IMR-90 (cell line): Measurements from ENCODE around the gene IFFO2. TPM values are rescaled to one million over a fixed set of nuclear protein-coding genes. Genes with fewer than 3 reads are reported as not detected.

Experiments used
- ATAC-seq: fragments of 200-7000 bp; cut with Tn5 transposase; 2 replicates; pipeline ENCODE4 v1.9.1; 2020; ENCODE audit warnings: low read depth, mild to moderate bottlenecking, moderate library complexity
- BruUV-seq: library from RNA; stranded (reverse); fragments of 400-500 nt; replicated peaks from 2 replicates; lab custom pipeline; 2021; lab: Mats Ljungman, UMichigan
- CTCF ChIA-PET: fragments of 300-600 bp; formaldehyde crosslinking; extraction: SDS; loops from one replicate; lab custom pipeline; 2021; ENCODE audit warnings: antibody characterized with exemption; lab: Yijun Ruan, JAX
- POLR2A ChIA-PET: fragments of 300-600 bp; sonication (Branson Sonifier 250); formaldehyde crosslinking; loops from one replicate; lab custom pipeline; 2022; ENCODE audit warnings: antibody characterized with exemption; ENCODE audit not compliant: unreplicated experiment; lab: Charles Lee
- DNase-seq: peaks from one replicate; pipeline ENCODE4 v3.0.0; 2013
- H2AFZ ChIP-seq: replicated peaks from 2 replicates; pipeline ENCODE3; 2013; ENCODE audit warnings: low read length, mild to moderate bottlenecking; ENCODE audit not compliant: poor library complexity
- H2AK5ac ChIP-seq: 2 replicates; pipeline ENCODE4 v1.6.1; 2013; ENCODE audit warnings: low read depth, low read length, inconsistent platforms
- H2AK9ac ChIP-seq: replicated peaks from 2 replicates; pipeline ENCODE3; 2013; ENCODE audit warnings: mild to moderate bottlenecking, low read depth, low read length, moderate library complexity; ENCODE audit not compliant: poor library complexity
- H2BK120ac ChIP-seq: 2 replicates; pipeline ENCODE4 v1.6.1; 2013; ENCODE audit warnings: low read depth, low read length, inconsistent platforms
- H2BK15ac ChIP-seq: 3 replicates; pipeline ENCODE4 v1.6.1; 2013; ENCODE audit warnings: low read depth, low read length, inconsistent platforms
- H2BK20ac ChIP-seq: 2 replicates; pipeline ENCODE4 v1.6.1; 2013; ENCODE audit warnings: low read depth, mild to moderate bottlenecking, inconsistent platforms, low read length, moderate library complexity
- H2BK5ac ChIP-seq: 2 replicates; pipeline ENCODE4 v1.6.1; 2013; ENCODE audit warnings: mild to moderate bottlenecking, low read depth, low read length, inconsistent platforms; ENCODE audit not compliant: poor library complexity, severe bottlenecking
- H3K14ac ChIP-seq: replicated peaks from 2 replicates; pipeline ENCODE4 v1.6.1; 2013; ENCODE audit warnings: low read depth, low read length, inconsistent platforms
- H3K18ac ChIP-seq: 2 replicates; pipeline ENCODE4 v1.6.1; 2013; ENCODE audit warnings: low read depth, low read length, control low read depth
- H3K23ac ChIP-seq: 2 replicates; pipeline ENCODE4 v1.6.1; 2013; ENCODE audit warnings: low read depth, low read length, inconsistent platforms
- H3K27ac ChIP-seq: 2 replicates; pipeline ENCODE4 v1.5.1; 2013; ENCODE audit warnings: mild to moderate bottlenecking, control low read depth, low read length; ENCODE audit not compliant: insufficient read depth
- H3K27me3 ChIP-seq: 2 replicates; pipeline ENCODE4 v1.6.1; 2013; ENCODE audit warnings: low read length; ENCODE audit not compliant: control insufficient read depth, insufficient read depth
- H3K36me3 ChIP-seq: 2 replicates; pipeline ENCODE4 v1.6.1; 2013; ENCODE audit warnings: low read length, mixed read lengths; ENCODE audit not compliant: control insufficient read depth, insufficient read depth
- H3K4ac ChIP-seq: 2 replicates; pipeline ENCODE4 v1.6.1; 2013; ENCODE audit warnings: low read depth, low read length, inconsistent platforms
- H3K4me1 ChIP-seq: 2 replicates; pipeline ENCODE4 v1.6.1; 2013; ENCODE audit warnings: low read length, mixed read lengths; ENCODE audit not compliant: control insufficient read depth, insufficient read depth
- H3K4me2 ChIP-seq: 2 replicates; pipeline ENCODE4 v1.6.1; 2013; ENCODE audit warnings: low read depth, mild to moderate bottlenecking, control low read depth, low read length, moderate library complexity
- H3K4me3 ChIP-seq: 2 replicates; pipeline ENCODE4 v1.5.1; 2013; ENCODE audit warnings: low read depth, mild to moderate bottlenecking, control low read depth, low read length, moderate library complexity; ENCODE audit not compliant: insufficient read depth
- H3K56ac ChIP-seq: 2 replicates; pipeline ENCODE4 v1.6.1; 2013; ENCODE audit warnings: low read length, inconsistent platforms; ENCODE audit not compliant: insufficient read depth; ENCODE audit errors: extremely low read depth
- H3K79me1 ChIP-seq, 2 experiments: 2 replicates each; pipeline ENCODE4 v1.6.1; 2013; ENCODE audit warnings: low read length in 2 of 2, inconsistent platforms in 1 of 2, low read depth in 1 of 2
- H3K9ac ChIP-seq: 2 replicates; pipeline ENCODE4 v1.6.1; 2013; ENCODE audit warnings: low read depth, low read length, control low read depth
- H3K9me1 ChIP-seq: 2 replicates; pipeline ENCODE4 v1.6.1; 2013; ENCODE audit warnings: low read length, inconsistent platforms; ENCODE audit not compliant: insufficient read depth
- H3K9me3 ChIP-seq: 2 replicates; pipeline ENCODE4 v1.6.1; 2013; ENCODE audit warnings: low read length; ENCODE audit not compliant: control insufficient read depth, insufficient read depth
- H4K20me1 ChIP-seq: 2 replicates; pipeline ENCODE4 v1.6.1; 2013; ENCODE audit warnings: low read length, inconsistent platforms; ENCODE audit not compliant: insufficient read depth
- H4K5ac ChIP-seq: 2 replicates; pipeline ENCODE4 v1.6.1; 2013; ENCODE audit warnings: mild to moderate bottlenecking, low read depth, low read length, control low read depth
- H4K8ac ChIP-seq, 2 experiments: 2 replicates each; pipeline ENCODE4 v1.6.1; 2013; ENCODE audit warnings: low read depth in 2 of 2, low read length in 2 of 2, control low read depth in 1 of 2, inconsistent platforms in 1 of 2
- H4K91ac ChIP-seq: 2 replicates; pipeline ENCODE4 v1.6.1; 2013; ENCODE audit warnings: low read depth, low read length, inconsistent platforms; ENCODE audit not compliant: insufficient read depth
- BHLHE40 ChIP-seq: fragments of 150-350 bp; IDR thresholded peaks from 2 replicates; pipeline ENCODE4 v1.6.1; 2016; ENCODE audit warnings: mild to moderate bottlenecking, low read depth, low read length
- CEBPB ChIP-seq: IDR thresholded peaks from 2 replicates; pipeline ENCODE4 v1.6.1; 2012; ENCODE audit warnings: low read depth, low read length, improper control_type of control experiment
- CHD1 ChIP-seq: IDR thresholded peaks from 2 replicates; pipeline ENCODE4 v1.6.1; 2012; ENCODE audit warnings: low read depth, low read length, improper control_type of control experiment
- FOS ChIP-seq: fragments of 150-350 bp; IDR thresholded peaks from 2 replicates; pipeline ENCODE4 v1.6.1; 2016; ENCODE audit warnings: low read depth, low read length
- MAFK ChIP-seq: IDR thresholded peaks from 2 replicates; pipeline ENCODE4 v1.6.1; 2012; ENCODE audit warnings: low read depth, low read length, improper control_type of control experiment
- MAZ ChIP-seq: IDR thresholded peaks from 2 replicates; pipeline ENCODE4 v1.6.1; 2012; ENCODE audit warnings: low read depth, mild to moderate bottlenecking, low read length, improper control_type of control experiment, moderate library complexity, borderline replicate concordance
- MXI1 ChIP-seq: IDR thresholded peaks from 2 replicates; pipeline ENCODE4 v1.6.1; 2012; ENCODE audit warnings: low read depth, mild to moderate bottlenecking, low read length, moderate library complexity, borderline replicate concordance
- NFE2L2 ChIP-seq: fragments of 150-350 bp; IDR thresholded peaks from 2 replicates; pipeline ENCODE4 v1.6.1; 2016; ENCODE audit warnings: low read depth, mild to moderate bottlenecking, low read length
- POLR2A ChIP-seq: IDR thresholded peaks from 2 replicates; pipeline ENCODE4 v1.6.1; 2012; ENCODE audit warnings: mild to moderate bottlenecking, low read depth, low read length
- RAD21 ChIP-seq: IDR thresholded peaks from 2 replicates; pipeline ENCODE4 v1.6.1; 2012; ENCODE audit warnings: low read length, improper control_type of control experiment
- RCOR1 ChIP-seq: IDR thresholded peaks from 2 replicates; pipeline ENCODE4 v1.6.1; 2012; ENCODE audit warnings: mild to moderate bottlenecking, low read length, improper control_type of control experiment; ENCODE audit not compliant: insufficient replicate concordance
- RFX5 ChIP-seq: IDR thresholded peaks from 2 replicates; pipeline ENCODE4 v1.8.0; 2012; ENCODE audit warnings: low read depth, mild to moderate bottlenecking, low read length, moderate library complexity
- WGBS, 2 experiments: methylation state at CpG; one replicate each; pipeline versions ENCODE4 v1.1.5 to v1.1.7; 2013; ENCODE audit warnings: missing lambda C conversion rate in 2 of 2; ENCODE audit not compliant: insufficient read length in 1 of 2; ENCODE audit errors: extremely low coverage in 2 of 2; 5-methylcytosine and 5-hydroxymethylcytosine counted together
- dilution Hi-C: fragments of 300-500 bp; cut with HindIII; formaldehyde crosslinking; loops from one replicate; pipeline ENCODE4 v1.14.3; 2018; ENCODE audit warnings: low sequenced_read_pairs; ENCODE audit not compliant: unreplicated experiment
- in situ Hi-C: fragments of 300-500 bp; cut with MboI; formaldehyde crosslinking; loops from 3 replicates; pipeline ENCODE4 v1.14.3; 2019; ENCODE audit warnings: low sequenced_read_pairs, inconsistent platforms, mixed read lengths
- intact Hi-C: fragments of 100-400 bp; cut with micrococcal nuclease; formaldehyde crosslinking; loops from 2 replicates; pipeline ENCODE4 v1.10.0; 2022
- polyA plus RNA-seq, 3 experiments: library from polyadenylated mRNA; depleted of rRNA; stranded (reverse); fragments of >200 nt; gene quantifications; 2 replicates each; pipeline ENCODE4 v1.2.3, GENCODE V29; 2012; ENCODE audit warnings: low replicate concordance in 1 of 3
- total RNA-seq: library from RNA; depleted of rRNA; stranded (reverse); fragments of >200 nt; gene quantifications from 2 replicates; pipeline ENCODE4 v1.2.3, GENCODE V29; 2012
- TF ChIP-seq, protein P1 (sequence below): fragments of 150-350 bp; IDR thresholded peaks from 2 replicates; pipeline ENCODE4 v1.6.1; 2016; ENCODE audit warnings: low read depth, mild to moderate bottlenecking, low read length, moderate library complexity, borderline replicate concordance
- TF ChIP-seq, protein P2 (sequence below): fragments of 150-350 bp; IDR thresholded peaks from 2 replicates; pipeline ENCODE4 v1.6.1; 2017; ENCODE audit warnings: mild to moderate bottlenecking, antibody characterized with exemption, low read length, low read depth

IFFO2 gene
- total and polyA plus RNA-seq, 2 of the 4 experiments (the other 2 are of a cell fraction): 14.5 to 18.2 TPM

DNA sequence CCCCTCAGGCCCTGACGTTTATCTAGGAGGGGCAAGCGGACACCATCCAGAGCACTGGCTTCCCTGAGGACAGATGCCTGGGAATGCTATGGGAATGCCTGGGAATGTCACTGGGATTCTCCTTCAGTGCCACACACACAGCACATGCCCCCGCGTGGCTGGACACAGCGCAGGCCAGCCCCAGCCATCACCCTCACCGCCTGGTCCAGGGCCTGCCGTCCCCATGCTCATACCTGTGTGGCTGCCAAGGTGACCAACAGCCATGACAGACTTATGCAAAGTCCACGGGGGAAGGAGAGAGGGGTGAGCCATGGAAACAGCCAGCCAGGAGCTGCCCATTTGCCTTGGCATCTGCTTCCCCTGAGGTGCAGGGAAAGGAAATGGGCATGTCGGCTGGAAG lies 91.3 kb downstream of the IFFO2 start:
- Histone ChIP-seq H3K9me1 (no peaks in the 10 kb centered on the region), H2AK5ac (no peak overlapping the region), H4K8ac (no peak overlapping the region), H2BK20ac (no peak overlapping the region), H3K23ac (no peak overlapping the region), H4K91ac (no peak overlapping the region), H2AK9ac (no peak overlapping the region), H3K36me3 (no peaks in the 10 kb centered on the region), H3K27me3 (peaks cover 35% of the 10 kb centered on the region), H3K4ac (no peak overlapping the region), H3K4me3 (no peak overlapping the region), H4K5ac (no peak overlapping the region), H3K18ac (no peak overlapping the region), H3K56ac (no peak overlapping the region), H2AFZ (peak overlapping the region; percentile 23), H3K27ac (no peak overlapping the region), H3K79me1 (no peaks in the 10 kb centered on the region), H2BK120ac (no peak overlapping the region), H2BK15ac (no peak overlapping the region), H2BK5ac (no peak overlapping the region), H3K9ac (no peak overlapping the region), H4K20me1 (no peaks in the 10 kb centered on the region), H3K14ac (no peak overlapping the region), H3K4me2 (no peak overlapping the region), H3K9me3 (no peaks in the 10 kb centered on the region), H3K4me1 (no peaks in the 10 kb centered on the region)
- ATAC-seq (no peak), DNase-seq (no peak)
- BruUV-seq: no TSS peak
- TF ChIP-seq CHD1 (no peak), FOS (no peak), POLR2A (no peak), RCOR1 (no peak), MAZ (no peak), CEBPB (no peak), RAD21 (no peak), NFE2L2 (no peak), RFX5 (no peak), BHLHE40 (no peak), MAFK (no peak), MXI1 (no peak)
- TF ChIP-seq, protein P1, sequence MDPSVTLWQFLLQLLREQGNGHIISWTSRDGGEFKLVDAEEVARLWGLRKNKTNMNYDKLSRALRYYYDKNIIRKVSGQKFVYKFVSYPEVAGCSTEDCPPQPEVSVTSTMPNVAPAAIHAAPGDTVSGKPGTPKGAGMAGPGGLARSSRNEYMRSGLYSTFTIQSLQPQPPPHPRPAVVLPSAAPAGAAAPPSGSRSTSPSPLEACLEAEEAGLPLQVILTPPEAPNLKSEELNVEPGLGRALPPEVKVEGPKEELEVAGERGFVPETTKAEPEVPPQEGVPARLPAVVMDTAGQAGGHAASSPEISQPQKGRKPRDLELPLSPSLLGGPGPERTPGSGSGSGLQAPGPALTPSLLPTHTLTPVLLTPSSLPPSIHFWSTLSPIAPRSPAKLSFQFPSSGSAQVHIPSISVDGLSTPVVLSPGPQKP: no peak
- TF ChIP-seq, protein P2, sequence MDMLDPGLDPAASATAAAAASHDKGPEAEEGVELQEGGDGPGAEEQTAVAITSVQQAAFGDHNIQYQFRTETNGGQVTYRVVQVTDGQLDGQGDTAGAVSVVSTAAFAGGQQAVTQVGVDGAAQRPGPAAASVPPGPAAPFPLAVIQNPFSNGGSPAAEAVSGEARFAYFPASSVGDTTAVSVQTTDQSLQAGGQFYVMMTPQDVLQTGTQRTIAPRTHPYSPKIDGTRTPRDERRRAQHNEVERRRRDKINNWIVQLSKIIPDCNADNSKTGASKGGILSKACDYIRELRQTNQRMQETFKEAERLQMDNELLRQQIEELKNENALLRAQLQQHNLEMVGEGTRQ: no peak
- ChIA-PET POLR2A (no interaction called here), CTCF (no interaction called here)
- dilution Hi-C loops (no loop called here), in situ Hi-C loops (no loop called here), intact Hi-C loops (no loop called here)
- 37% methylated on average over 3 of the region's 9 CpGs; no CpG with 5 or more reads in 1 of the 2 experiments for WGBS, 2 experiments
